Sigmoid colon (tissue), 4 donors: ENCODE measurements around the gene GPSM3.

Experiments used
- CTCF ChIP-seq, 4 experiments: fragments of 450-650 bp in 3 of 4; fragments of 200-600 bp in 1 of 4; IDR thresholded peaks; one replicate each; pipeline ENCODE4 v1.5.1; 2016 to 2019; ENCODE audit warnings: antibody characterized with exemption in 4 of 4, mild to moderate bottlenecking in 3 of 4, moderate library complexity in 2 of 4
- EP300 ChIP-seq, 4 donors: sonication (generic); formaldehyde crosslinking; IDR thresholded peaks; one replicate each; pipeline ENCODE4 v1.6.1; 2017; ENCODE audit warnings: antibody characterized with exemption in 4 of 4
- POLR2A ChIP-seq, 2 donors: fragments of 450-650 bp; IDR thresholded peaks; one replicate each; pipeline ENCODE4 v1.6.1; 2016; ENCODE audit warnings: antibody characterized with exemption in 2 of 2, mild to moderate bottlenecking in 2 of 2, moderate library complexity in 2 of 2

DNA sequence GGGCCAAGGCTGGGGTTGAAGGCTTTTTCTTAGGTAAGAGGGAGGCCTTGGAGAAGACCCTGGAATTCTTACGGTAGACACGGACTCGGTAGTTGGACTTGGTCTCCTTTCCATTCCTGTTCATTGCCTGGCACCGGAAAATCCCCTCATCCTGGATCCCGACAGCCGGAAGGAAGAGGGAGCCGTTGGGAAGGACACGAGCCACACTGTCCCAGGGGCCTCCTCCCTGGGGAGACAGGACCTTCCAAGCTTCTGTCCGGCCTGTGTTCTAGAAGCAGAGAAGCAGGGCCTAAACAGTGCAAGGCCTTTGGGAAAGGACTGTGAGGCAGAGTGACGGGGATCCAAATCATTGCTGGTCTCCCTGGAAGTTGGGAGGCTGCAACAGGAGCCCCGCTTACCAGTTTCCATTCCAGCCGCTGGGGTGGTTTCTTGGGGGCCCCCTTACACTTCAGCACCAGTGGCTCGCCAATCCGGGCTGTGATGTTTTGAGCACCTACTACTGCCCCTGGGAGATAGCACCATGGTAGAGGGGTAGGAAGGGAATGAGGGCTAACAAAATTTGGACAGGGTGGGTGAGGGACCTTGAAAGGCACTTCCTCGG is 8.9 kb downstream of the GPSM3 start:
- TF ChIP-seq POLR2A (IDR thresholded peaks at IDR 0.05): no peak
- no peak for TF ChIP-seq CTCF (IDR thresholded peaks at IDR 0.05)
- TF ChIP-seq EP300 (IDR thresholded peaks at IDR 0.05): no peak
